ENCODE results near the gene TCHHL1. TPM values are rescaled to one million over a fixed set of nuclear protein-coding genes. Genes with fewer than 3 reads are reported as not detected.

TCHHL1 gene
- polyA plus RNA-seq: not detected

DNA sequence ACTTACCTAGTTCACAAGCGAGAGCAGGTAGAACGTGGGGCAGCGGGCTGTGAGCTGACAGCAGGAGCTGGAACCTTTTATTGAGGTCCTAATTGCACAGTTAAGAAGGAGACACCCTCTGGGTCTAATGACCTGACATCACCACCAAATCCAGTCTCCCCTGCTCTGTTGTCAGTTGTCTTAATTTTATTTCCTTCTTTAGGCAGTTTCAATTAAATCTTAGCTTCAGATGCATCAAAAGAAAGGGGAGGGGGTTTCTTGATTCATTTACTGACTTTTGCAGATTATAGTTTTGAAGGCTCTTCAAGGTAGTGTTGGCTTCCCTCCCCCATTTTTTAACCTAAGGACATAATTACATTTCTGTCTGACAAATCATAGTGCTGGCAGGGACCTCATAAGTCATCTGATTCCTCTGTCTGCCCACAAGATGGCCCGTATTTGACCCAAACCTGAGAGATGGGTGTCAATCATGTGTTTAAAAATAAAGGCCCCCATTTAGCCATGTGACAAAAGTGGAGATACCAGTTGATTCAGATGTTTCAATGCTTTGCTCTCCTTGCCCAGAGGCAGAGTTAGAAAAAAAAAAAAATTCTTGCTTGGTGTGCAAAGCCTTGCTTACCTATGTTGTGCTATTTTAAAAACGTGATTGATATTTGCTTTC lies at the start of gene TCHHL1:
Gene TCHHL1, minus strand, starts transcription at position 51 of the 661 bp plus-strand sequence. CDS start 921 bp downstream, outside the sequence.
- Mint-ChIP-seq H3K4me3 (no peak within 1 kb of the TSS), H3K9me3 (peaks cover 2 to 27% (median 11%) of the 10 kb centered on the region in 6 donors), H3K36me3 (no peaks in the 10 kb centered on the region), H3K27me3 (ENCODE audit: low read depth in 3 of 3) (peaks cover 2 to 9% (median 8%) of the 10 kb centered on the region in 3 donors), H3K27ac (no peak within 1 kb of the TSS), H3K4me1 (no peaks in the 10 kb centered on the region)
- no peak for DNase-seq

GRCh38 chr1:152137215-152137614 lies 48.4 kb upstream of the TCHHL1 start:
- Mint-ChIP-seq H3K36me3 (peaks cover 0 to 3% (median 0%) of the 10 kb centered on the region in 3 donors), H3K4me3 (no peak overlapping the region), H3K27ac (no peak overlapping the region), H3K27me3 (ENCODE audit: low read depth in 3 of 3) (peaks cover 0 to 21% (median 9%) of the 10 kb centered on the region in 3 donors), H3K9me3 (peaks cover 3 to 21% (median 10%) of the 10 kb centered on the region in 6 donors), H3K4me1 (no peaks in the 10 kb centered on the region)
- no peak for DNase-seq

- no peak for DNase-seq
- Mint-ChIP-seq H3K9me3 (peaks cover 3 to 21% (median 9%) of the 10 kb centered on the region in 6 donors), H3K4me1 (no peaks in the 10 kb centered on the region)
These were observed 41.3 kb upstream of the TCHHL1 start for GRCh38 chr1:152130186-152130585.

GRCh38 chr1:152127673-152128072 lies 38.8 kb upstream of the TCHHL1 start:
- Mint-ChIP-seq H3K36me3 (no peaks in the 10 kb centered on the region), H3K9me3 (peaks cover 0 to 5% (median 2%) of the 10 kb centered on the region in 6 donors), H3K4me3 (no peak overlapping the region), H3K4me1 (no peaks in the 10 kb centered on the region), H3K27me3 (ENCODE audit: low read depth in 3 of 3) (peaks cover 5 to 26% (median 8%) of the 10 kb centered on the region in 3 donors), H3K27ac (no peak overlapping the region)
- DNase-seq: no peak

More at GRCh38 chr1:152130186-152130585, 41.3 kb upstream of the TCHHL1 start:
- Mint-ChIP-seq H3K27me3 (ENCODE audit: low read depth in 3 of 3) (peaks cover 7 to 28% (median 8%) of the 10 kb centered on the region in 3 donors), H3K4me3 (no peak overlapping the region), H3K36me3 (peaks cover 0 to 3% (median 0%) of the 10 kb centered on the region in 3 donors), H3K27ac (no peak overlapping the region)

GRCh38 chr1:152125834-152126443 lies 37.1 kb upstream of the TCHHL1 start:
- no peaks in the 10 kb centered on the region for H3K4me1 Mint-ChIP-seq
- peaks cover 0 to 2% (median 0%) of the 10 kb centered on the region in 6 donors for H3K9me3 Mint-ChIP-seq
- H3K4me3 Mint-ChIP-seq: no peak overlapping the region
- H3K27me3 Mint-ChIP-seq (ENCODE audit: low read depth in 3 of 3): peaks cover 2 to 27% (median 11%) of the 10 kb centered on the region in 3 donors
- H3K36me3 Mint-ChIP-seq: no peaks in the 10 kb centered on the region
- no peak for DNase-seq
- H3K27ac Mint-ChIP-seq: no peak overlapping the region

- no peaks in the 10 kb centered on the region for H3K36me3 Mint-ChIP-seq
- H3K27me3 Mint-ChIP-seq (ENCODE audit: low read depth in 3 of 3): peaks cover 9 to 14% (median 14%) of the 10 kb centered on the region in 3 donors
- H3K27ac Mint-ChIP-seq: no peak overlapping the region
- H3K9me3 Mint-ChIP-seq: no peaks in the 10 kb centered on the region
- H3K4me1 Mint-ChIP-seq: no peaks in the 10 kb centered on the region
- no peak for DNase-seq
- no peak overlapping the region for H3K4me3 Mint-ChIP-seq
These were observed 30.1 kb upstream of the TCHHL1 start for GRCh38 chr1:152118915-152119314.

GRCh38 chr1:152115344-152115743 lies 26.5 kb upstream of the TCHHL1 start, which contains the start of gene TCHH:
TSS of gene TCHH (minus strand) at chr1:152115444. CDS start at chr1:152114080, 1,364 bp downstream.
- H3K27me3 Mint-ChIP-seq (ENCODE audit: low read depth in 3 of 3): peaks cover 6 to 18% (median 12%) of the 10 kb centered on the region in 3 donors
- no peak for DNase-seq
- H3K4me3 Mint-ChIP-seq: no peak within 1 kb of the TSS
- H3K4me1 Mint-ChIP-seq: no peaks in the 10 kb centered on the region
- no peaks in the 10 kb centered on the region for H3K9me3 Mint-ChIP-seq
- no peaks in the 10 kb centered on the region for H3K36me3 Mint-ChIP-seq
- no peak within 1 kb of the TSS for H3K27ac Mint-ChIP-seq

- no peaks in the 10 kb centered on the region for H3K9me3 Mint-ChIP-seq
- H3K27ac Mint-ChIP-seq: no peak overlapping the region
- no peak overlapping the region for H3K4me3 Mint-ChIP-seq
- H3K36me3 Mint-ChIP-seq: no peaks in the 10 kb centered on the region
- H3K4me1 Mint-ChIP-seq: peaks cover 0 to 2% of the 10 kb centered on the region in 2 donors
- no peak for DNase-seq
- H3K27me3 Mint-ChIP-seq (ENCODE audit: low read depth in 3 of 3): peaks cover 6 to 16% (median 8%) of the 10 kb centered on the region in 3 donors
These were observed 24.1 kb upstream of the TCHHL1 start for GRCh38 chr1:152112885-152113432.

- Mint-ChIP-seq H3K4me1 (peaks cover 0 to 2% of the 10 kb centered on the region in 2 donors), H3K36me3 (peaks cover 0 to 4% (median 0%) of the 10 kb centered on the region in 3 donors), H3K9me3 (peaks cover 0 to 2% (median 0%) of the 10 kb centered on the region in 6 donors), H3K4me3 (no peak overlapping the region), H3K27ac (no peak overlapping the region), H3K27me3 (ENCODE audit: low read depth in 3 of 3) (peaks cover 7 to 20% (median 10%) of the 10 kb centered on the region in 3 donors)
- DNase-seq: no peak
These were observed 23.4 kb upstream of the TCHHL1 start for GRCh38 chr1:152112101-152112884.

DNA sequence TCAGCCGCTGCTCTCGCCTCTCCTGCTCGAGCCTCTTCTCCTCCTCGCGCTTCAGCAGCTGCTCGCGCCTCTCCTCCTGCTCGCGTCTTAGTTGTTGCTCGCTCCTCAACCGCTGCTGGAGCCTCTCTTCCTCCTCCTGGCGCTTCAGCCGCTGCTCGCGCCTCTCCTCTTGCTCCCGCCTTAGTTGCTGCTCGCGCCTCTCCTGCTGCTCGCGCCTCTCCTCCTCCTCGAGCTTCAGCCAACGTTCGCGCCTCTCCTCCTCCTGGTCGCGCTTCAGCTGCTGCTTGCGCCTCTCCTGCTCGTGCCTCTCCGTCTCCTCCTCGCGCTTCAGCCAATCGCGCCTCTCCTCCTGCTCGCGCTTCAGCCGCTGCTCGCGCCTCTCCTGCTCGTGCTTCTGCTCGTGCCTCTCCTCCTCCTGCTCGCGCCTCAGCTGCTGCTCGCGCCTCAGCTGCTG lies 22.7 kb upstream of the TCHHL1 start:
- Mint-ChIP-seq H3K27me3 (ENCODE audit: low read depth in 3 of 3) (peaks cover 11 to 19% (median 17%) of the 10 kb centered on the region in 3 donors), H3K4me3 (no peak overlapping the region), H3K4me1 (peaks cover 0 to 2% of the 10 kb centered on the region in 2 donors), H3K9me3 (peaks cover 0 to 2% (median 0%) of the 10 kb centered on the region in 6 donors), H3K36me3 (peaks cover 0 to 4% (median 0%) of the 10 kb centered on the region in 3 donors), H3K27ac (no peak overlapping the region)
- no peak for DNase-seq

DNA sequence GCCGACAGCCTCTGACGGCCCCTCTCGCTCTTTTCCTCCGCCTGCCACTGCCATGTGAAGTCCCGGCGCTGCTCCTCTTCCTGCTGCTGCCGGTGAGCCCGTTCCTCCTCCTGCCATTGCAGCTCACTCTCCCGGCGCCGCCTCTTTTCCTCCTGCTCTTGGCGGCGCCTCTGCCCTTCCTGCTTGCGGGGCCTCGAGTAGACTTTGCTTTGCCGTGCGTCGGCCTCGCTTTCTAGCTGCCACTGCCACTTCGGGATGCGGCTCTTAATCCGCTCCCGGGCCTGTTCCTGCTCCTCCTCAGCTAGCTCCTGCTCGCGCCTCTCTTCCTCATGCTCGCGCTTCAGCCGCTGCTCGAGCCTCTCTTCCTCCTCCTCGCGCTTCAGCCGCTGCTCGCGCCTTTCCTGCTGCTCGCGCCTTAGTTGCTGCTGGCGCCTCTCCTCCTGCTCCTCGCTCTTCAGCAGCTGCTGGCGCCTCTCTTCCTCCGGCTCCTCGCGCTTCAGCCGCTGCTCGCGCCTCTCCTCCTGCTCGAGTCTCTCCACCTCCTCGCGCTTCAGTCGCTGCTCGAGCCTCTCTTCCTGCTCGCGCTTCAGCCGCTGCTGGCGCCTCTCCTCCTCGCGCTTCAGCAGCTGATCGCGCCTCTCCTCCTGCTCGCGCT lies 22.1 kb upstream of the TCHHL1 start:
- Mint-ChIP-seq H3K36me3 (peaks cover 0 to 4% (median 0%) of the 10 kb centered on the region in 3 donors), H3K9me3 (peaks cover 0 to 2% (median 0%) of the 10 kb centered on the region in 6 donors), H3K27ac (no peak overlapping the region), H3K4me1 (peaks cover 0 to 2% of the 10 kb centered on the region in 2 donors), H3K4me3 (no peak overlapping the region), H3K27me3 (ENCODE audit: low read depth in 3 of 3) (peaks cover 11 to 22% (median 17%) of the 10 kb centered on the region in 3 donors)
- no peak for DNase-seq

GRCh38 chr1:152110365-152110859 lies 21.5 kb upstream of the TCHHL1 start:
- H3K36me3 Mint-ChIP-seq: peaks cover 0 to 4% (median 0%) of the 10 kb centered on the region in 3 donors
- peaks cover 0 to 2% of the 10 kb centered on the region in 2 donors for H3K4me1 Mint-ChIP-seq
- H3K9me3 Mint-ChIP-seq: peaks cover 0 to 2% (median 0%) of the 10 kb centered on the region in 6 donors
- no peak overlapping the region for H3K27ac Mint-ChIP-seq
- H3K4me3 Mint-ChIP-seq: no peak overlapping the region
- peaks cover 10 to 27% (median 17%) of the 10 kb centered on the region in 3 donors for H3K27me3 Mint-ChIP-seq (ENCODE audit: low read depth in 3 of 3)
- no peak for DNase-seq

DNA sequence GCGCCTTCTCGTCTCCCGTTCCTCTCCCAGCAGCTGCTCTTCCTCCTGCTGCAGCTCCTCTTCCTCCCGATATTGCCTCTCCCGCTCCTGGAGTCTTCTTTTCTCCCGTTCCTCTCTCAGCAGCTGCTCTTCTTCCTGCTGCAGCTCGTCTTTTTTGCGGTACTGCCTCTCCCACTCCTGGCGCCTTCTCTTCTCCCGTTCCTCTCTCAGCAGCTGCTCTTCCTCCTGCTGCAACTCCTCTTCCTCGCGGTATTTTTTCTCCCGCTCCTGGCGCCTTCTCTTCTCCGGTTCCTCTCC lies 21.1 kb upstream of the TCHHL1 start:
- H3K4me3 Mint-ChIP-seq: no peak overlapping the region
- DNase-seq: no peak
- H3K36me3 Mint-ChIP-seq: peaks cover 0 to 4% (median 0%) of the 10 kb centered on the region in 3 donors
- peaks cover 0 to 2% of the 10 kb centered on the region in 2 donors for H3K4me1 Mint-ChIP-seq
- H3K9me3 Mint-ChIP-seq: peaks cover 0 to 2% (median 0%) of the 10 kb centered on the region in 6 donors
- H3K27ac Mint-ChIP-seq: no peak overlapping the region
- peaks cover 8 to 29% (median 14%) of the 10 kb centered on the region in 3 donors for H3K27me3 Mint-ChIP-seq (ENCODE audit: low read depth in 3 of 3)
